ENCODE results near the gene NISCH.

DNA sequence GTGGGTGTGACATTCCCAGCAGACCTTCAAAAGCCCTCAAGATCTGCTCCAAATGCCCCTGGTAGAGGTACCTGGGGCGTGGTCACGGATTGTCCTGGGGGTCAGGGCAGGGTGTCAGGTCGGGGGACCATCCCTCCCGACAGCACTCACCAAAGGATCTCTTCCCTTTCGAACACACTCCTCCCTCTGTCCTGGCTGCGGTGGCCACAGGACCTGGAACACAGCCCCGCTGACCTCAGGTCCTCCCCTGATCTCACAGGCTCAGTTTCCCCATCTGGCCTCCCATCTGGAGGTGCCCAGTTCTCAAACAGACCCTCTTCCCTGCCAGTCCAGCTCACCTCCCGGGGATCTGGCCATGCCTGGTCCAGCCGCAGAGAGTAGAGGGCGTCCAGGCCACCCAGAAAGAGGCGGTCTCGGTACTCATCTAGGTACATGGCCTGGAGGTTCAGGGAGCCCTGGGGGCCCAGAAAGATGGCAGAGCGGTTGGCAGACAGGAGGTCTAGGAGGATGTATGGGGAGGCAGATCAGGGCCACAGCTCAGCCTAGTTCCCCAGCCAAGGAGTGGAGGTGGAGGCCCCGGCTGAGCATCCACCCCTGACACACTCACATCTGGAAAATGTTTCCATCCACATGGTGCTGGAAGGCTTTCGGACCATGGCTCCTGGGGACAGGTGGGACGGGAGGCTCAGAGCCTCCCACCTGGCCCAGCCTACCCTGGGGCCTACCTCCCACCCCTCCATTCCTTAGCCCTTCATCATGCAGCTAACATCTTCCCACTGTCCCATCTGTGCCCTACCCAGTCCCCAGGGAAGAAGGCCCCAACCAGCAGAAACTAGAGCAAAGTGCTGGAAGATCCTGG is 12.8 kb upstream of the NISCH start:
- TF ChIP-seq, protein P1, sequence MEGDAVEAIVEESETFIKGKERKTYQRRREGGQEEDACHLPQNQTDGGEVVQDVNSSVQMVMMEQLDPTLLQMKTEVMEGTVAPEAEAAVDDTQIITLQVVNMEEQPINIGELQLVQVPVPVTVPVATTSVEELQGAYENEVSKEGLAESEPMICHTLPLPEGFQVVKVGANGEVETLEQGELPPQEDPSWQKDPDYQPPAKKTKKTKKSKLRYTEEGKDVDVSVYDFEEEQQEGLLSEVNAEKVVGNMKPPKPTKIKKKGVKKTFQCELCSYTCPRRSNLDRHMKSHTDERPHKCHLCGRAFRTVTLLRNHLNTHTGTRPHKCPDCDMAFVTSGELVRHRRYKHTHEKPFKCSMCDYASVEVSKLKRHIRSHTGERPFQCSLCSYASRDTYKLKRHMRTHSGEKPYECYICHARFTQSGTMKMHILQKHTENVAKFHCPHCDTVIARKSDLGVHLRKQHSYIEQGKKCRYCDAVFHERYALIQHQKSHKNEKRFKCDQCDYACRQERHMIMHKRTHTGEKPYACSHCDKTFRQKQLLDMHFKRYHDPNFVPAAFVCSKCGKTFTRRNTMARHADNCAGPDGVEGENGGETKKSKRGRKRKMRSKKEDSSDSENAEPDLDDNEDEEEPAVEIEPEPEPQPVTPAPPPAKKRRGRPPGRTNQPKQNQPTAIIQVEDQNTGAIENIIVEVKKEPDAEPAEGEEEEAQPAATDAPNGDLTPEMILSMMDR (IDR thresholded peaks at IDR 0.05) = no peak
- TF ChIP-seq, protein P2, sequence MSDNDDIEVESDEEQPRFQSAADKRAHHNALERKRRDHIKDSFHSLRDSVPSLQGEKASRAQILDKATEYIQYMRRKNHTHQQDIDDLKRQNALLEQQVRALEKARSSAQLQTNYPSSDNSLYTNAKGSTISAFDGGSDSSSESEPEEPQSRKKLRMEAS (IDR thresholded peaks at IDR 0.05) = no peak
- no peak for TF ChIP-seq HDAC2 (IDR thresholded peaks at IDR 0.05)
- TF ChIP-seq, protein P3, sequence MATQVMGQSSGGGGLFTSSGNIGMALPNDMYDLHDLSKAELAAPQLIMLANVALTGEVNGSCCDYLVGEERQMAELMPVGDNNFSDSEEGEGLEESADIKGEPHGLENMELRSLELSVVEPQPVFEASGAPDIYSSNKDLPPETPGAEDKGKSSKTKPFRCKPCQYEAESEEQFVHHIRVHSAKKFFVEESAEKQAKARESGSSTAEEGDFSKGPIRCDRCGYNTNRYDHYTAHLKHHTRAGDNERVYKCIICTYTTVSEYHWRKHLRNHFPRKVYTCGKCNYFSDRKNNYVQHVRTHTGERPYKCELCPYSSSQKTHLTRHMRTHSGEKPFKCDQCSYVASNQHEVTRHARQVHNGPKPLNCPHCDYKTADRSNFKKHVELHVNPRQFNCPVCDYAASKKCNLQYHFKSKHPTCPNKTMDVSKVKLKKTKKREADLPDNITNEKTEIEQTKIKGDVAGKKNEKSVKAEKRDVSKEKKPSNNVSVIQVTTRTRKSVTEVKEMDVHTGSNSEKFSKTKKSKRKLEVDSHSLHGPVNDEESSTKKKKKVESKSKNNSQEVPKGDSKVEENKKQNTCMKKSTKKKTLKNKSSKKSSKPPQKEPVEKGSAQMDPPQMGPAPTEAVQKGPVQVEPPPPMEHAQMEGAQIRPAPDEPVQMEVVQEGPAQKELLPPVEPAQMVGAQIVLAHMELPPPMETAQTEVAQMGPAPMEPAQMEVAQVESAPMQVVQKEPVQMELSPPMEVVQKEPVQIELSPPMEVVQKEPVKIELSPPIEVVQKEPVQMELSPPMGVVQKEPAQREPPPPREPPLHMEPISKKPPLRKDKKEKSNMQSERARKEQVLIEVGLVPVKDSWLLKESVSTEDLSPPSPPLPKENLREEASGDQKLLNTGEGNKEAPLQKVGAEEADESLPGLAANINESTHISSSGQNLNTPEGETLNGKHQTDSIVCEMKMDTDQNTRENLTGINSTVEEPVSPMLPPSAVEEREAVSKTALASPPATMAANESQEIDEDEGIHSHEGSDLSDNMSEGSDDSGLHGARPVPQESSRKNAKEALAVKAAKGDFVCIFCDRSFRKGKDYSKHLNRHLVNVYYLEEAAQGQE (IDR thresholded peaks at IDR 0.05) = no peak
- no peak for TF ChIP-seq FOSL2 (IDR thresholded peaks at IDR 0.05)
- TF ChIP-seq FOSL2 (CRISPR knock-in tag; IDR thresholded peaks at IDR 0.05) = no peak
- no peak for TF ChIP-seq CHD2 (IDR thresholded peaks at IDR 0.05; ENCODE audit: low read length, partially characterized antibody)
- TF ChIP-seq POLR2A (IDR thresholded peaks at IDR 0.05; ENCODE audit: low read length) = no peak
- TF ChIP-seq, protein P4, sequence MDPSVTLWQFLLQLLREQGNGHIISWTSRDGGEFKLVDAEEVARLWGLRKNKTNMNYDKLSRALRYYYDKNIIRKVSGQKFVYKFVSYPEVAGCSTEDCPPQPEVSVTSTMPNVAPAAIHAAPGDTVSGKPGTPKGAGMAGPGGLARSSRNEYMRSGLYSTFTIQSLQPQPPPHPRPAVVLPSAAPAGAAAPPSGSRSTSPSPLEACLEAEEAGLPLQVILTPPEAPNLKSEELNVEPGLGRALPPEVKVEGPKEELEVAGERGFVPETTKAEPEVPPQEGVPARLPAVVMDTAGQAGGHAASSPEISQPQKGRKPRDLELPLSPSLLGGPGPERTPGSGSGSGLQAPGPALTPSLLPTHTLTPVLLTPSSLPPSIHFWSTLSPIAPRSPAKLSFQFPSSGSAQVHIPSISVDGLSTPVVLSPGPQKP (IDR thresholded peaks at IDR 0.05; ENCODE audit: low read depth, low read length) = no peak
- no peak for TF ChIP-seq ZSCAN20 (CRISPR knock-in tag; IDR thresholded peaks at IDR 0.05)
- TF ChIP-seq CEBPB (IDR thresholded peaks at IDR 0.05) = no peak
- TF ChIP-seq, protein P5, sequence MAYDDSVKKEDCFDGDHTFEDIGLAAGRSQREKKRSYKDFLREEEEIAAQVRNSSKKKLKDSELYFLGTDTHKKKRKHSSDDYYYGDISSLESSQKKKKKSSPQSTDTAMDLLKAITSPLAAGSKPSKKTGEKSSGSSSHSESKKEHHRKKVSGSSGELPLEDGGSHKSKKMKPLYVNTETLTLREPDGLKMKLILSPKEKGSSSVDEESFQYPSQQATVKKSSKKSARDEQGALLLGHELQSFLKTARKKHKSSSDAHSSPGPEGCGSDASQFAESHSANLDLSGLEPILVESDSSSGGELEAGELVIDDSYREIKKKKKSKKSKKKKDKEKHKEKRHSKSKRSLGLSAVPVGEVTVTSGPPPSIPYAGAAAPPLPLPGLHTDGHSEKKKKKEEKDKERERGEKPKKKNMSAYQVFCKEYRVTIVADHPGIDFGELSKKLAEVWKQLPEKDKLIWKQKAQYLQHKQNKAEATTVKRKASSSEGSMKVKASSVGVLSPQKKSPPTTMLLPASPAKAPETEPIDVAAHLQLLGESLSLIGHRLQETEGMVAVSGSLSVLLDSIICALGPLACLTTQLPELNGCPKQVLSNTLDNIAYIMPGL (CRISPR knock-in tag; IDR thresholded peaks at IDR 0.05; ENCODE audit: borderline replicate concordance) = no peak
